OCI-LY1 (cell line): Measurements from ENCODE around the gene KPRP.

Experiments used
- H2AFZ ChIP-seq: fragments of 200-600 bp; sonication (generic), shearing (Covaris generic); 2 replicates; pipeline ENCODE4 v1.6.0; 2014; ENCODE audit warnings: antibody characterized with exemption, mild to moderate bottlenecking, low read length
- H3F3A ChIP-seq: fragments of 200-600 bp; sonication (generic), shearing (Covaris generic); 2 replicates; pipeline ENCODE4 v1.6.0; 2014; ENCODE audit warnings: mild to moderate bottlenecking, antibody characterized with exemption, low read length, moderate library complexity; ENCODE audit not compliant: insufficient read depth
- H3K27ac ChIP-seq: fragments of 200-600 bp; sonication (generic); 2 replicates; pipeline ENCODE4 v1.5.1; 2014; ENCODE audit warnings: low read length, mixed run types, mild to moderate bottlenecking, low read depth; ENCODE audit not compliant: poor library complexity, severe bottlenecking
- H3K27me3 ChIP-seq: fragments of 200-600 bp; sonication (generic); 2 replicates; pipeline ENCODE4 v1.6.0; 2014; ENCODE audit warnings: antibody characterized with exemption, mild to moderate bottlenecking, low read length, moderate library complexity; ENCODE audit not compliant: insufficient read depth
- H3K36me3 ChIP-seq: fragments of 200-600 bp; sonication (generic); 2 replicates; pipeline ENCODE4 v1.6.1; 2014; ENCODE audit warnings: mild to moderate bottlenecking, antibody characterized with exemption, low read length, moderate library complexity, mixed read lengths; ENCODE audit not compliant: insufficient read depth
- H3K4me1 ChIP-seq: fragments of 200-600 bp; sonication (generic); 2 replicates; pipeline ENCODE4 v1.5.1; 2014; ENCODE audit warnings: mild to moderate bottlenecking, low read length, moderate library complexity; ENCODE audit not compliant: insufficient read depth, severe bottlenecking
- H3K4me2 ChIP-seq: fragments of 200-600 bp; sonication (generic), shearing (Covaris generic); 2 replicates; pipeline ENCODE4 v1.6.1; 2014; ENCODE audit warnings: low read length
- H3K4me3 ChIP-seq: fragments of 200-600 bp; sonication (generic); 2 replicates; pipeline ENCODE4 v1.5.1; 2014; ENCODE audit warnings: low read length, low read depth, mild to moderate bottlenecking, mixed read lengths; ENCODE audit not compliant: poor library complexity, severe bottlenecking
- H3K79me2 ChIP-seq: fragments of 200-600 bp; shearing (Covaris generic); 2 replicates; pipeline ENCODE4 v1.6.1; 2016; ENCODE audit warnings: mixed run types, low read length, mixed read lengths; ENCODE audit not compliant: insufficient read depth
- H3K9ac ChIP-seq: fragments of 200-600 bp; sonication (generic), shearing (Covaris generic); 2 replicates; pipeline ENCODE4 v1.6.1; 2014; ENCODE audit warnings: mild to moderate bottlenecking, low read length, mixed read lengths
- H3K9me2 ChIP-seq: fragments of 200-600 bp; sonication (generic), shearing (Covaris generic); 2 replicates; pipeline ENCODE4 v1.6.1; 2014; ENCODE audit warnings: low read depth, mild to moderate bottlenecking, low read length, mixed read lengths
- H3K9me3 ChIP-seq: fragments of 200-600 bp; shearing (Covaris generic); 2 replicates; pipeline ENCODE4 v1.6.1; 2014; ENCODE audit warnings: low read length, mixed read lengths
- H4K20me1 ChIP-seq: fragments of 200-600 bp; sonication (generic), shearing (Covaris generic); 2 replicates; pipeline ENCODE4 v1.6.0; 2016; ENCODE audit warnings: mild to moderate bottlenecking, low read length; ENCODE audit not compliant: insufficient read depth
- EZH2 ChIP-seq: fragments of 200-600 bp; sonication (generic), shearing (Covaris generic); IDR thresholded peaks from 2 replicates; pipeline ENCODE4 v1.8.0; 2017; ENCODE audit warnings: borderline replicate concordance, mixed run types, mild to moderate bottlenecking, antibody characterized with exemption, low read length, moderate library complexity, mixed read lengths
- TF ChIP-seq, protein P1 (sequence below): fragments of 200-600 bp; sonication (generic), shearing (Covaris generic); IDR thresholded peaks from 2 replicates; pipeline ENCODE4 v1.5.1; 2017; ENCODE audit warnings: mild to moderate bottlenecking, antibody characterized with exemption, low read length, moderate library complexity, mixed read lengths

The KPRP gene

DNA sequence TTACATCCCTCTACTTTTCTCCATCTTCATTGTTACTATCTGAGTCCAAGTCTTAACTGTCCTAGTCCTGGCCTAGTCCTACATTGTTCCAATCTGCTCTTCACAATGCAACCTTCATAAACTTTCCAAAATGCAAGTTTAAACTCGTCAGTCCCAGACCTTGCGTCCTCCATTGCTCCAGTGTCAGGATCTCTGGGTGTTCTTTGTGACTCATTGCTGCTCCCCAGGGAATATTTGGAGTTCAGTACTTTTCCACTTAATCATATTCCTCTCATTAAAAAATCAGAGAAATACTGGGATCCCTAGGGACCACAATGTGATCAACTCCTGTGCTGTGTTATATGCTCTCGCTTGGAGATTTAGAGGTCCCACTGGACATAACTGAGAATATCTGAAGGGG, 18.0 kb upstream of the KPRP start:
- no peak for TF ChIP-seq EZH2
- TF ChIP-seq, protein P1, sequence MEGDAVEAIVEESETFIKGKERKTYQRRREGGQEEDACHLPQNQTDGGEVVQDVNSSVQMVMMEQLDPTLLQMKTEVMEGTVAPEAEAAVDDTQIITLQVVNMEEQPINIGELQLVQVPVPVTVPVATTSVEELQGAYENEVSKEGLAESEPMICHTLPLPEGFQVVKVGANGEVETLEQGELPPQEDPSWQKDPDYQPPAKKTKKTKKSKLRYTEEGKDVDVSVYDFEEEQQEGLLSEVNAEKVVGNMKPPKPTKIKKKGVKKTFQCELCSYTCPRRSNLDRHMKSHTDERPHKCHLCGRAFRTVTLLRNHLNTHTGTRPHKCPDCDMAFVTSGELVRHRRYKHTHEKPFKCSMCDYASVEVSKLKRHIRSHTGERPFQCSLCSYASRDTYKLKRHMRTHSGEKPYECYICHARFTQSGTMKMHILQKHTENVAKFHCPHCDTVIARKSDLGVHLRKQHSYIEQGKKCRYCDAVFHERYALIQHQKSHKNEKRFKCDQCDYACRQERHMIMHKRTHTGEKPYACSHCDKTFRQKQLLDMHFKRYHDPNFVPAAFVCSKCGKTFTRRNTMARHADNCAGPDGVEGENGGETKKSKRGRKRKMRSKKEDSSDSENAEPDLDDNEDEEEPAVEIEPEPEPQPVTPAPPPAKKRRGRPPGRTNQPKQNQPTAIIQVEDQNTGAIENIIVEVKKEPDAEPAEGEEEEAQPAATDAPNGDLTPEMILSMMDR, result no peak
- no peak overlapping the region for H3K9ac ChIP-seq
- H3K27ac ChIP-seq, result no peak overlapping the region
- H3K36me3 ChIP-seq, result no peaks in the 10 kb centered on the region
- H3K9me3 ChIP-seq, result no peaks in the 10 kb centered on the region
- H3F3A ChIP-seq, result no peaks in the 10 kb centered on the region
- H3K9me2 ChIP-seq, result no peaks in the 10 kb centered on the region
- no peak overlapping the region for H2AFZ ChIP-seq
- no peaks in the 10 kb centered on the region for H3K27me3 ChIP-seq
- no peak overlapping the region for H3K4me2 ChIP-seq
- no peaks in the 10 kb centered on the region for H4K20me1 ChIP-seq
- H3K4me3 ChIP-seq, result no peak overlapping the region
- H3K79me2 ChIP-seq, result no peaks in the 10 kb centered on the region
- H3K4me1 ChIP-seq, result no peaks in the 10 kb centered on the region

DNA sequence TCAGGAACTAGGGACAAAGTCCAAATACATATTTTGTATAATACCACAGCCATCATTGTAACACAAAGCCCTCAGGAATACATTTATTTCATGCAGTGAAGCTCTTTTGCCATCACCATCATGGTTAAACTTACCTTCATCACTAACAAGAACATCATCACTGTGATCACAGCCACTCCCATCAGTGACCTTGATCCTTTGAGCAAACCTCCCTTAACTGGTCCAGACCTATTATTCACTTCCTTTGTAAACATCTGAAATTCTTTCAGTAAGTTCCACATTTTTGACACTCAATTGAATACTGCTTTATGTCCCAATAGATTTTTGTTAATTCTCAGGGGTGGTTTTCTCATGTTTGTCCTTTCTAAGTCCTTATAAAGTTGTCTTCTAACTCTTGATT, 16.2 kb upstream of the KPRP start:
- Histone ChIP-seq H3K9ac (no peak overlapping the region), H3F3A (no peaks in the 10 kb centered on the region), H3K36me3 (no peaks in the 10 kb centered on the region), H3K27me3 (no peaks in the 10 kb centered on the region), H4K20me1 (no peaks in the 10 kb centered on the region), H3K27ac (no peak overlapping the region), H3K4me3 (no peak overlapping the region), H3K4me1 (no peaks in the 10 kb centered on the region), H2AFZ (no peak overlapping the region), H3K79me2 (no peaks in the 10 kb centered on the region), H3K9me2 (no peaks in the 10 kb centered on the region), H3K4me2 (no peak overlapping the region), H3K9me3 (no peaks in the 10 kb centered on the region)
- TF ChIP-seq EZH2, result no peak
- TF ChIP-seq, protein P1, result no peak

DNA sequence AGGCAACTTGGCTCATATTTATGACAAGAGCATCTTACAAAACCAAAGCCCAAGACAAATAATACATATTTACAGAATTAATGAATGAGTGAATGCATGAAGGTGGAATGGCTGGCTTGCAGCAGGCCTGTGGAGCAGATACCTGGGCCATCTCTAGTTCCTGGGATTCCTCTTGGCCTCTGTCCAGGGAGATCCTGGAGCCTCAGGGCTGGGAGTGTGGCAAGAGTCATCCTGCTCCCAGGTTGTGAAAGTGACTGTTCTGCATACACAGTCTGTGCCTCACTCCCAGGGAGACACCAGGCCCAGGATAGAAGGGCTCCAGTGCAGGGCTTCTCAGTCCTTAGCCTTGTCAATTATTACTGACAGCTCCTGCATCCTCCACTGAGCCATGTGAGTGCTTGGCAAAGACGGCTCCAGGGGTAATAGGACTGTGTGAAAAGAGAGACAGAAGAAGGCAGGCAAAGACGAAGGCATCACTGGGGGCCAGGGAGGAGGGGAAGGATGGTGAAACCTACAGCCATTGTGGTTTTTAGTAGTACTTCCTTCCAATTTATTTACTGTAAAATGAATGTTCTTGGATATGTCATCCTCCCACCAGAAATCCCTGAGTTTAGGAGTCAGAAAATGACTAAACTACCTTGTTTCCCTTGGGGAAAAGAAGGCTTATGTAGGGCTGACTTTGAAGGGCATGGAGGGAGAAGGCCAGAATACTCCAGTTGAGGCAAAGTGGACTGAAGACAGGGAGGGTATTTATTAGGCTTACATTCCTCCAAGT, 14.3 kb upstream of the KPRP start:
- no peak overlapping the region for H3K4me3 ChIP-seq
- no peaks in the 10 kb centered on the region for H3K4me1 ChIP-seq
- H2AFZ ChIP-seq, result no peak overlapping the region
- H3K27ac ChIP-seq, result no peak overlapping the region
- H3K9ac ChIP-seq, result no peak overlapping the region
- no peaks in the 10 kb centered on the region for H4K20me1 ChIP-seq
- no peaks in the 10 kb centered on the region for H3K79me2 ChIP-seq
- no peaks in the 10 kb centered on the region for H3F3A ChIP-seq
- H3K27me3 ChIP-seq, result no peaks in the 10 kb centered on the region
- TF ChIP-seq EZH2, result no peak
- TF ChIP-seq, protein P1, result no peak
- H3K9me2 ChIP-seq, result no peaks in the 10 kb centered on the region
- no peaks in the 10 kb centered on the region for H3K9me3 ChIP-seq
- no peak overlapping the region for H3K4me2 ChIP-seq
- H3K36me3 ChIP-seq, result no peaks in the 10 kb centered on the region
